B cell (primary cell): ENCODE results near the gene LRCH1.

Experiments
- CTCF ChIP-seq: fragments of 200-600 bp; IDR thresholded peaks from one replicate; pipeline ENCODE4 v1.8.0; 2022; ENCODE audit warnings: antibody characterized with exemption, mild to moderate bottlenecking
- EZH2 ChIP-seq: IDR thresholded peaks from 2 replicates; pipeline ENCODE4 v1.6.1; 2012; ENCODE audit warnings: borderline replicate concordance, low read depth, mild to moderate bottlenecking, moderate library complexity, low read length; ENCODE audit not compliant: insufficient read depth, poor library complexity, severe bottlenecking

- TF ChIP-seq CTCF = peak; percentile 35
- TF ChIP-seq EZH2 = no peak
These were observed 1.2 kb downstream of the LRCH1 start for GRCh38 chr13:46553886-46554858.
